Karpas-422 (cell line): ENCODE measurements around the gene SUGCT. TPM values are rescaled to one million over a fixed set of nuclear protein-coding genes. Genes with fewer than 3 reads are reported as not detected.
"Not testable (repeated sequence)": the region's sequence is repeated elsewhere in the genome, so short reads cannot be mapped to it uniquely, and the experiment has no call there.

Source experiments
- DNase-seq: peaks from one replicate; pipeline ENCODE4 v3.0.0-alpha.2; 2015
- H2AFZ ChIP-seq: fragments of 200-600 bp; sonication (generic); 2 replicates; pipeline ENCODE4 v1.6.1; 2014; ENCODE audit warnings: antibody characterized with exemption, low read length, mixed read lengths
- H3K27ac ChIP-seq: fragments of 200-600 bp; sonication (generic); 2 replicates; pipeline ENCODE4 v1.5.1; 2014; ENCODE audit warnings: mild to moderate bottlenecking, low read length, moderate library complexity
- H3K27me3 ChIP-seq: fragments of 200-600 bp; sonication (generic); 2 replicates; pipeline ENCODE4 v1.6.1; 2014; ENCODE audit warnings: low read length, mixed read lengths
- H3K36me3 ChIP-seq: fragments of 200-600 bp; sonication (generic); 2 replicates; pipeline ENCODE4 v1.6.1; 2014; ENCODE audit warnings: low read length, mixed read lengths; ENCODE audit not compliant: insufficient read depth
- H3K4me1 ChIP-seq: fragments of 200-600 bp; sonication (generic); 2 replicates; pipeline ENCODE4 v1.6.1; 2014; ENCODE audit warnings: mild to moderate bottlenecking, low read length, mixed read lengths
- H3K4me2 ChIP-seq: fragments of 200-600 bp; sonication (generic); 2 replicates; pipeline ENCODE4 v1.6.1; 2014; ENCODE audit warnings: low read length, low read depth, mild to moderate bottlenecking; ENCODE audit not compliant: poor library complexity, severe bottlenecking
- H3K4me3 ChIP-seq: fragments of 200-600 bp; sonication (generic); 2 replicates; pipeline ENCODE4 v1.5.1; 2014; ENCODE audit warnings: mild to moderate bottlenecking, antibody characterized with exemption, low read length, mixed read lengths
- H3K79me2 ChIP-seq: fragments of 200-600 bp; sonication (generic); 2 replicates; pipeline ENCODE4 v1.6.1; 2014; ENCODE audit warnings: mild to moderate bottlenecking, low read length, mixed read lengths
- H3K9ac ChIP-seq: fragments of 200-600 bp; sonication (generic); 2 replicates; pipeline ENCODE4 v1.6.0; 2014; ENCODE audit warnings: low read length
- H3K9me2 ChIP-seq: fragments of 200-600 bp; sonication (generic), shearing (Covaris generic); replicated peaks from 2 replicates; pipeline ENCODE4 v1.6.0; 2014; ENCODE audit warnings: mild to moderate bottlenecking, low read length, moderate library complexity; ENCODE audit not compliant: insufficient read depth
- H3K9me3 ChIP-seq: fragments of 300-700, 200-600 bp; sonication (generic); 2 replicates; pipeline ENCODE4 v1.6.1; 2014; ENCODE audit warnings: low read length, mixed read lengths
- H4K20me1 ChIP-seq: fragments of 200-600 bp; sonication (generic); 2 replicates; pipeline ENCODE4 v1.6.1; 2014; ENCODE audit warnings: mild to moderate bottlenecking, antibody characterized with exemption, low read length, low read depth; ENCODE audit not compliant: insufficient read depth
- total RNA-seq: library from RNA; depleted of rRNA; stranded (reverse); fragments of >200 nt; shearing (Covaris generic); gene quantifications from 2 replicates; pipeline ENCODE4 v1.2.3, GENCODE V29; 2014; ENCODE audit warnings: low replicate concordance

The SUGCT gene
- total RNA-seq, 1 experiment from 2014 or later = 0.48 TPM

- no peak overlapping the region for H2AFZ ChIP-seq
- DNase-seq = no peak
- no peak overlapping the region for H3K27ac ChIP-seq
Measured at GRCh38 chr7:40099837-40100236, 35.0 kb upstream of the SUGCT start.

DNA sequence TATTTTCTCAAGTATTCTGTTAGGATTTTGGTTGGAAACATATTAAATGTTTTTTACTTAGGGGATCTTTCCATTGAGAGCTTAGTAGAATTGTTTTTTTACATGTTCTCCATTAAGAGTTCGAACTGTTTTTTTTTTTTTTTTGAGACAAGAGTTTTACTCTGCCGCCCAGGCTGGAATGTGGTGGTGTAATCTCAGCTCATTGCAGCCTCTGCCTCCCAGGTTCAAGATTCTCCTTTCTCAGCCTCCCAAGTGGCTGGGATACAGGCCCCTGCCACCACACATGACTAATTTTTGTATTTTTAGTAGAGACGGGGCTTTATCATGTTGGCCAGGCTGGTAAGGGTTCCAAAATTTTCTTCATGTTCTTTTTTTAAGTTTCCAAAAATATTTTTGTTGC, 33.6 kb upstream of the SUGCT start:
- H4K20me1 ChIP-seq = no peaks in the 10 kb centered on the region
- no peak overlapping the region for H3K4me2 ChIP-seq
- H3K4me1 ChIP-seq = no peaks in the 10 kb centered on the region
- H3K36me3 ChIP-seq = peaks cover 21% of the 10 kb centered on the region; the same call in 1 of the 2 replicates
- no peak overlapping the region for H3K9ac ChIP-seq
- no peak overlapping the region for H3K4me3 ChIP-seq
- H3K9me2 ChIP-seq = no peaks in the 10 kb centered on the region
- H3K27me3 ChIP-seq = no peaks in the 10 kb centered on the region
- H3K27ac ChIP-seq = no peak overlapping the region
- H2AFZ ChIP-seq = no peak overlapping the region
- H3K9me3 ChIP-seq = no peaks in the 10 kb centered on the region
- DNase-seq = no peak
- peaks cover 50% of the 10 kb centered on the region for H3K79me2 ChIP-seq

More at GRCh38 chr7:40099837-40100236, 35.0 kb upstream of the SUGCT start:
- no peaks in the 10 kb centered on the region for H3K9me3 ChIP-seq
- no peak overlapping the region for H3K4me3 ChIP-seq
- H3K4me1 ChIP-seq = no peaks in the 10 kb centered on the region
- no peak overlapping the region for H3K9ac ChIP-seq
- no peaks in the 10 kb centered on the region for H3K9me2 ChIP-seq
- no peak overlapping the region for H3K4me2 ChIP-seq
- no peaks in the 10 kb centered on the region for H4K20me1 ChIP-seq
- H3K27me3 ChIP-seq = no peaks in the 10 kb centered on the region
- H3K79me2 ChIP-seq = peaks cover 56% of the 10 kb centered on the region
- H3K36me3 ChIP-seq = peaks cover 29% of the 10 kb centered on the region; the same call in 1 of the 2 replicates

DNA sequence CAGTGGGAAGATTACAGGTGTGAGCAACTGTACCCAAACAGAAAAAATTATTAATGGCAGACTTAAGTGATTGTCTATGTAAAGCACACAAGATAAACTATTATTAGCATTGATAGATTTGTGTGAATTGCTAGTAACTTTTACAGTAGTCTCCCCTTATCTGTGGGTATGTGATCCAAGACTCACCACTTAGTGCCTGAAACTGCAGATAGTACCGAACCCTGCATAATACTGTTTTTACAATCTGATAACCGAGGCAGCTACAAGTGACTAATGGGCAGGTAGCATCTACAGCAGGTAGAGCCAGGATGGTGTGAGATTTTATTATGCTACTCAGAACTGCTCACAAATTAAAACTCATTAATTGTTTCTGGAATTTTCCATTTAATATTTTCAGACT, 31.9 kb upstream of the SUGCT start:
- Histone ChIP-seq H3K4me2 (no peak overlapping the region), H3K4me3 (no peak overlapping the region), H3K9ac (no peak overlapping the region)

DNA sequence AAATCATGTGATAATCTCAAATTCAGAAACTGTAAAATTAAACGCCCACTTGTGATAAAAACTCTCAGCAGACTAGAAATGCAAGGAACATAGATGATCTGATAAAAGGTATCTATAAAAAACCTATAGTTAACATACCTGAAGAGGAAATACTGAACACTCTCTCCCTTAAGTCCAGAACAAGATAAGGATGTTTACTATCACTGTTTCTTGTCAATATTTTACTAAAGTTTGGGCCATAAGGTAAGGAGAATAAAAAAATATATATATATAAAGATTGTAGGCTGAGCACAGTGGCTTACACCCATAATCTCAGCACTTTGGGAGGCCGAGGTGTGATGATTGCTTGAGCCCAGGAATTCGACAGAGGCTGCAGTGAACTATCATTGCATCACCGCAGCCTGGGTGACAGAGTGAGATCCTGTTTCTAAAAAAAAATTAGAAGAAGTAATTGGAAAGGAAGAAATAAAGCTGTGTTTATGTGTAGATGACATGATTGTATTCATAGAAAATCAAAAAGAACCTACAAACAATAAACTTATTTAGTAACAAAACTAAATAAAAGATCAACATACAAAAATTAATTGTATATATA, 28.8 kb upstream of the SUGCT start:
- no peaks in the 10 kb centered on the region for H3K27me3 ChIP-seq
- DNase-seq = no peak
- no peaks in the 10 kb centered on the region for H4K20me1 ChIP-seq
- H3K27ac ChIP-seq = no peak overlapping the region
- 0 out of 2 replicates have a peak, but pooled peaks cover 6% of the 10 kb centered on the region for H3K36me3 ChIP-seq
- H3K9me3 ChIP-seq = no peaks in the 10 kb centered on the region
- H3K4me1 ChIP-seq = no peaks in the 10 kb centered on the region
- no peak overlapping the region for H3K4me2 ChIP-seq
- peaks cover 21% of the 10 kb centered on the region; the same call in 1 of the 2 replicates for H3K79me2 ChIP-seq
- H3K9me2 ChIP-seq = no peaks in the 10 kb centered on the region
- no peak overlapping the region for H3K4me3 ChIP-seq
- H3K9ac ChIP-seq = no peak overlapping the region
- H2AFZ ChIP-seq = no peak overlapping the region

More for the DNA sequence above, 31.9 kb upstream of the SUGCT start:
- Histone ChIP-seq H3K4me1 (no peaks in the 10 kb centered on the region), H3K36me3 (peaks cover 14% of the 10 kb centered on the region; the same call in 1 of the 2 replicates), H3K9me2 (no peaks in the 10 kb centered on the region), H3K79me2 (peaks cover 40% of the 10 kb centered on the region), H3K27ac (no peak overlapping the region), H3K9me3 (no peaks in the 10 kb centered on the region), H2AFZ (no peak overlapping the region), H4K20me1 (no peaks in the 10 kb centered on the region), H3K27me3 (no peaks in the 10 kb centered on the region)
- DNase-seq = no peak

DNA sequence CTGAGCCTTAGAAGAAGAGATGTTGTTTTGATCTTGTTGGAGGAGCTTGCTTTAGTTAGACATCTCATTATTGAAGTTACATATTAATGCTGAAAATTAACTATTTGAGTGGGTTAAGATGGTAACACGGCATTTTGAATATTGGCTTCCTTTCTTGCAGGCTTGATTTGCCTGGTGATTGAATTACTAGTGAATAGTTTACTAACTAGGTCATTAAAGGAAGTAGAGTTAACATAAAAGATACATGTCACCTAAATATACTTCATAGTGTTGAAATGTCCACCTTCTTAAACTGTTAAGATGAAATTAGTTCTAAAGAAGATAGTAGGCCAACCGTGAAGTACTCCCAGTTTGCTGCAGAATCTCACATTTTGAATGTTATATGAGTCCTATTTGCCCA, 18.9 kb upstream of the SUGCT start:
- H3K27me3 ChIP-seq = no peaks in the 10 kb centered on the region
- peaks cover 1% of the 10 kb centered on the region; the same call in 1 of the 2 replicates for H3K79me2 ChIP-seq
- no peak for DNase-seq
- H3K4me2 ChIP-seq = no peak overlapping the region
- H3K4me3 ChIP-seq = no peak overlapping the region
- no peaks in the 10 kb centered on the region for H3K4me1 ChIP-seq
- H3K9ac ChIP-seq = no peak overlapping the region
- H3K9me2 ChIP-seq = no peaks in the 10 kb centered on the region
- H3K9me3 ChIP-seq = no peaks in the 10 kb centered on the region
- H3K36me3 ChIP-seq = no peaks in the 10 kb centered on the region
- no peak overlapping the region for H3K27ac ChIP-seq
- no peak overlapping the region for H2AFZ ChIP-seq
- no peaks in the 10 kb centered on the region for H4K20me1 ChIP-seq

DNA sequence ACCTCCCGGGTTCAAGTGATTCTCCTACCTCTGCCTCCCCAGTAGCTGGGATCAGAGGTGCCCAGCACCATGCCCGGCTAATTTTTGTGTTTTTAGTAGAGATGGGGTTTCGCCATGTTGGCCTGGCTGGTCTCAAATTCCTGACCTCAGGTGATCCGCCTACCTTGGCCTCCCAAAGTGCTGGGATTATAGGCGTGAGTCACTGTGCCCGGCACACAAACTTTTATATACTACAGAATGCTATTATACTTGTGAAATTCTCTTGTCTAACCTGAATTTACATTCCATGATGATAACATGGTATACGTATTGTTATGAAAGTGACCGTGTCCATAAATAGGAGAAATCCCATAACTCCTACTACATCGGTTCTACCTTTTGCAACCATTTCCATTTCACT, 17.6 kb upstream of the SUGCT start:
- H2AFZ ChIP-seq, H3K4me3 ChIP-seq, H3K9ac ChIP-seq, H3K36me3 ChIP-seq, H3K27ac ChIP-seq, H3K4me2 ChIP-seq, H3K27me3 ChIP-seq, H3K4me1 ChIP-seq, H3K9me2 ChIP-seq, H4K20me1 ChIP-seq, H3K79me2 ChIP-seq, H3K9me3 ChIP-seq, DNase-seq: not testable (repeated sequence)

- not testable (repeated sequence) for H3K36me3 ChIP-seq, H3K4me1 ChIP-seq, H3K79me2 ChIP-seq, DNase-seq, H2AFZ ChIP-seq, H3K27me3 ChIP-seq, H3K9me2 ChIP-seq, H3K9ac ChIP-seq, H3K27ac ChIP-seq, H3K4me2 ChIP-seq, H3K9me3 ChIP-seq, H3K4me3 ChIP-seq, H4K20me1 ChIP-seq
Measured at GRCh38 chr7:40118201-40118600, 16.6 kb upstream of the SUGCT start.

DNA sequence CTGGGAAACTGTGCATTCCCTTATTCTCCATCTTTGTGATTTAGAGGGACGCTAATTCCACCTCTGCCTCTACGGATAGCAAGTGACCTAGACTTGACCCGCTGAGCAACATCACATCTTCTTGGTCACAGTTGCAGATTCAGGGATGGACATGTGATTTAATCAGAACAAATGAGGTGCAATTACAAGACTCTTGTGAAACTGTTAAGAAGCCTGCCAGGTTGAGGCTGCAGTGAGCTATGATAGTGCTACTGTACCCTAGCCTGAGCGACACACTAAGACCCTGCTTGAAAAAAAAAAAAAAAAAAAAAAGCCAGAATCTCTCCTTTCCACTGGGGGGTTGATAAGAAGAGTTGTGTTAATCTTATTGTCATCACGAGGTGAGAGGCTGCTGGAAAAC, 14.8 kb upstream of the SUGCT start:
- H3K4me1 ChIP-seq = no peaks in the 10 kb centered on the region
- DNase-seq = no peak
- no peak overlapping the region for H3K4me3 ChIP-seq
- no peaks in the 10 kb centered on the region for H4K20me1 ChIP-seq
- H3K9ac ChIP-seq = no peak overlapping the region
- H3K27ac ChIP-seq = no peak overlapping the region
- H3K9me3 ChIP-seq = no peaks in the 10 kb centered on the region
- no peaks in the 10 kb centered on the region for H3K27me3 ChIP-seq
- no peaks in the 10 kb centered on the region for H3K36me3 ChIP-seq
- no peak overlapping the region for H2AFZ ChIP-seq
- H3K4me2 ChIP-seq = no peak overlapping the region
- H3K9me2 ChIP-seq = no peaks in the 10 kb centered on the region
- H3K79me2 ChIP-seq = peaks cover 13% of the 10 kb centered on the region; the same call in 1 of the 2 replicates
